ENCODE measurements around the gene KLHL34. TPM values are rescaled to one million over a fixed set of nuclear protein-coding genes. Genes with fewer than 3 reads are reported as not detected.

Gene KLHL34
- total RNA-seq, 2 donors from 2014 or later, result 0.05 TPM; not detected in 1

GRCh38 chrX:21645431-21645830, 12.7 kb downstream of the KLHL34 start:
- H3K36me3 ChIP-seq, result no peaks in the 10 kb centered on the region
- TF ChIP-seq POLR2AphosphoS5 (IDR thresholded peaks at IDR 0.05), result no peak
- no peak for TF ChIP-seq CTCF (IDR thresholded peaks at IDR 0.05)
- no peak for TF ChIP-seq POLR2A (IDR thresholded peaks at IDR 0.05)
- intact Hi-C loops (cut with DNase I), result no loop called here

GRCh38 chrX:21639775-21640174, 18.4 kb downstream of the KLHL34 start:
- H3K4me3 ChIP-seq, result no peak overlapping the region
- no peaks in the 10 kb centered on the region for H3K4me1 ChIP-seq (replicated peaks)
- H3K36me3 ChIP-seq, result no peaks in the 10 kb centered on the region
- intact Hi-C loops (cut with DNase I), result no loop called here
- H3K27ac ChIP-seq, result no peak overlapping the region
- TF ChIP-seq CTCF (IDR thresholded peaks at IDR 0.05), result no peak
- no peak for DNase-seq (ENCODE audit: low spot score)
- no peaks in the 10 kb centered on the region for H3K27me3 ChIP-seq (replicated peaks; ENCODE audit: insufficient read depth)
- H3K9me3 ChIP-seq, result no peaks in the 10 kb centered on the region
- 91% methylated on average over 3 of the region's 3 CpGs for WGBS

More at GRCh38 chrX:21645431-21645830, 12.7 kb downstream of the KLHL34 start:
- no peaks in the 10 kb centered on the region for H3K27me3 ChIP-seq (replicated peaks; ENCODE audit: insufficient read depth)
- H3K4me3 ChIP-seq, result no peak overlapping the region
- no peak overlapping the region for H3K27ac ChIP-seq
- H3K9me3 ChIP-seq, result no peaks in the 10 kb centered on the region
- no peak for DNase-seq (ENCODE audit: low spot score)
- no peaks in the 10 kb centered on the region for H3K4me1 ChIP-seq (replicated peaks)

- TF ChIP-seq POLR2AphosphoS5 (IDR thresholded peaks at IDR 0.05) (no peak), CTCF (IDR thresholded peaks at IDR 0.05) (no peak), POLR2A (IDR thresholded peaks at IDR 0.05) (no peak)
- no peaks in the 10 kb centered on the region for H3K27me3 ChIP-seq (replicated peaks; ENCODE audit: insufficient read depth)
- WGBS, result 96% methylated on average over 2 of the region's 2 CpGs
- intact Hi-C loops (cut with DNase I), result no loop called here
- no peaks in the 10 kb centered on the region for H3K9me3 ChIP-seq
- no peak overlapping the region for H3K27ac ChIP-seq
- no peak for DNase-seq (ENCODE audit: low spot score)
- no peak overlapping the region for H3K4me3 ChIP-seq
- no peaks in the 10 kb centered on the region for H3K4me1 ChIP-seq (replicated peaks)
- no peaks in the 10 kb centered on the region for H3K36me3 ChIP-seq
Observed at GRCh38 chrX:21638311-21638710, 19.8 kb downstream of the KLHL34 start.

- Histone ChIP-seq H3K4me3 (no peak overlapping the region), H3K4me1 (replicated peaks) (no peaks in the 10 kb centered on the region), H3K27ac (no peak overlapping the region), H3K9me3 (no peaks in the 10 kb centered on the region), H3K36me3 (no peaks in the 10 kb centered on the region), H3K27me3 (replicated peaks; ENCODE audit: insufficient read depth) (no peaks in the 10 kb centered on the region)
- WGBS, result 43% methylated on average over 2 of the region's 2 CpGs
- no peak for TF ChIP-seq POLR2AphosphoS5 (IDR thresholded peaks at IDR 0.05)
- TF ChIP-seq CTCF (IDR thresholded peaks at IDR 0.05), result no peak
- no peak for TF ChIP-seq POLR2A (IDR thresholded peaks at IDR 0.05)
- intact Hi-C loops (cut with DNase I), result no loop called here
- DNase-seq (ENCODE audit: low spot score), result no peak
Observed at GRCh38 chrX:21632027-21632426, 26.1 kb downstream of the KLHL34 start.

- Histone ChIP-seq H3K4me3 (no peak overlapping the region), H3K27ac (no peak overlapping the region), H3K27me3 (replicated peaks; ENCODE audit: insufficient read depth) (no peaks in the 10 kb centered on the region), H3K9me3 (no peaks in the 10 kb centered on the region), H3K36me3 (no peaks in the 10 kb centered on the region), H3K4me1 (replicated peaks) (no peaks in the 10 kb centered on the region)
- TF ChIP-seq CTCF (IDR thresholded peaks at IDR 0.05), result no peak
- TF ChIP-seq POLR2AphosphoS5 (IDR thresholded peaks at IDR 0.05), result no peak
- no peak for TF ChIP-seq POLR2A (IDR thresholded peaks at IDR 0.05)
- no peak for DNase-seq (ENCODE audit: low spot score)
- intact Hi-C loops (cut with DNase I), result no loop called here
Observed at GRCh38 chrX:21623778-21624501, 34.2 kb downstream of the KLHL34 start.
